IPS-11a (cell line): ENCODE data around the gene NBEAL2.
A peak's percentile ranks its signal among the peaks of the same experiment; 100 is the strongest.

Experiments used
- H3K4me3 ChIP-seq: one replicate; pipeline ENCODE4 v1.5.1; 2013; ENCODE audit warnings: low read depth, low read length, control low read depth

The NBEAL2 gene

DNA sequence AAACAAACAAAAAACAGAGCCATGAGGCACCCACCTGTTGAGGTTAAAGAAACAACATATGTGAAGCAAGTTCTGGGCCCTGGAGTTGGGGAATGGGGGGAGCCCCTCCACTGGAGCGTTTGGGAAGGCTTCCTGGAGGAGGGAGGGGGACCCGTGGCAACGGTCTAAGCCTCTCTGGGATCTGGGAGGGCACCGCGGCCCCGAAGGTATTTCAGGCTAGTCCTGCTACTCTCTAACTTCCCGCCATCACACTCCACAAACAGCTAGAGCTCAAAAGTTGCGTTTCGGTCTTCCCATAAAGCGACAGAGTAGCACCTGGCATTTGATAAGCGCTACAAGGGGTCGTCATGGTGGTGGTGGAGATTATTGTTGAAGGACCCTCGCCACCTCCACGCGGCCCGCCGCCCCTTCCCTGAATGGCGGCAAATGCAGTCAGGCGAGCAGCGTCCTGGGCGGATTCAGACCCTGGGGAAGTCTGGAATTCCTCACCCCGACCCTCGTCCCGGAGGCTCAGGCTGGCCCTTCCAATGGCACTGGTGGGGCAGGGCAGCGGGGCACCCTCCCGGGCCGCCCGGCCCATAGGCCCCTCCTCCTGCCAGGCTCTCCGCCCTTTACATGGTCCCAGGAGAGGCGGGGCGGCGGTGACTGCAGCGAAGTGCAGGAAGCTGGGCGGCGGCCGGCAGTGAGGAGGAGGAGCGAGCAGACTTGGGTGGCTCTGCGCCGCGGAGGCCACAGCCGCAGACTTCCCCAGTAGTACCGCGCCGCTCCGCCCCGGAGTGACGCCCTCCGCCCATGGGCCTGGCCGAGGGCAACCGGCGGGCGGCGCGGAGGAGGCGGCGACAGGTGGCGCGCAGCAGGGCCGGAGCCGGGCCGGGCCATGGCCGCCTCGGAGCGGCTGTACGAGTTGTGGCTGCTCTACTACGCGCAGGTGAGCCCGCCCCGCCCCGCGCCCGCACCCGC is at the start of gene NBEAL2:
NBEAL2 (plus strand) TSS at position 682 of the 960 bp plus-strand sequence; CDS start at position 878, 196 bp downstream.
- peak within 1 kb of the TSS; percentile 53 for H3K4me3 ChIP-seq

DNA sequence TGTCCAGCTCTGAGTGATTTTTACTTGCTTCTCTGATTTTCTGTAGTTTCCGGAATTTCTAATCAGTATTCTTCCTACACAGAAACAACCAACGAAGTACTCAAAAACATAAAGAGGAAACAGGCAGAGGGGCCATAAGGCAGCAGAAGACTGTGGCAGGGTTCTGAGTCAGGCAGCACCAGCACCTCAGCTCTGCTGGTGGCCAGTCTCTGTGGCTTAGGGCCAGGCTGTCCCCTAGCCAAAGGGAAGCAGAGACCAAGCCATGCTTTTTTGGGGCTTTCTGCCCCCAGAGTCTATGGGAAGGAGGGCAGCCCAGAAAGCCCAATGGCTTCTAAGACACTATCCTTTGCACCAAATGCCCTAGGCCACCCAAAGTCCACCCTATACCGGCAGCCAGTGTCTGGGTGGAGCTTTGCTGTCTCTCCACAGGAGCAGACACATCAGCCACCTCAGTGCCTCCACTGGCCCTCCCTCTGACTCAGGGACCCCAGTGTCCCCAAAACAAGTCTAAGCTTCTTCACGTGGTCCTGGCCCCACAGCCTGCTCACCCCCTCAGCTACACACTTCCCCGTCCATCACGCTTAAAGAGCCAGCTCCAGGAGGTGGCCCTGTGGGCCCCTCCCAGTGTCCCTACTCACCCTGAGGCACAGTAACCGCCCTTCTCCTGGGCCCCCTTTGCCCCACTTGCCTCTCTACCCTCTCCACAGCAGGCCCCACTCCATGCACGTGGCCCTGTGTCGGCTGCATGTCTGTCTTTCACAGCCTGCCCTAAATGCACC is 49.1 kb upstream of the NBEAL2 start:
- H3K4me3 ChIP-seq: no peak overlapping the region

DNA sequence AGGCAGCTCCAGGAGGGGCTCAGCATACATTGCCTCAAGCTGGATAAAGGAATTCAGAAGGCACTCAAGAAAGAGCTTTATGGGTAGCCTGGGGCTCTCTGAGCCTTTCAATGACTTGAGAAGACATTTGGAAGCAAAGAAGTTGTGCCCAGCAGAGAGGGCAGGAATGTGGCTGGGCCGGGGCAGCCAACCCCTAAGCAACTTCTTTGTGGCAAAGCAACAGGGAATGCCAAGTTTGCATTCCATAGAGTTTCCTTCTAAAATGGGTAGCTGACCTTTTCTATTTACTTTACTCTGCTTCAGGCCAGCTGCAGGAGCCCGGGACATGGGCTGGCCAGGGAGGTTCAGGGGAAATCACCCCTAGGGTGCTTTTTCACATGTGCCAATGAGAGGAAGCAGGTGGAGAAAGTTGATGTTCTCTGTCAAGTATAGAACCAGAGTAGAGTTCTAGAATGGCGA is 48.5 kb upstream of the NBEAL2 start:
- H3K4me3 ChIP-seq: no peak overlapping the region

- no peak overlapping the region for H3K4me3 ChIP-seq
Observed at GRCh38 chr3:46931631-46932331, 47.7 kb upstream of the NBEAL2 start.

DNA sequence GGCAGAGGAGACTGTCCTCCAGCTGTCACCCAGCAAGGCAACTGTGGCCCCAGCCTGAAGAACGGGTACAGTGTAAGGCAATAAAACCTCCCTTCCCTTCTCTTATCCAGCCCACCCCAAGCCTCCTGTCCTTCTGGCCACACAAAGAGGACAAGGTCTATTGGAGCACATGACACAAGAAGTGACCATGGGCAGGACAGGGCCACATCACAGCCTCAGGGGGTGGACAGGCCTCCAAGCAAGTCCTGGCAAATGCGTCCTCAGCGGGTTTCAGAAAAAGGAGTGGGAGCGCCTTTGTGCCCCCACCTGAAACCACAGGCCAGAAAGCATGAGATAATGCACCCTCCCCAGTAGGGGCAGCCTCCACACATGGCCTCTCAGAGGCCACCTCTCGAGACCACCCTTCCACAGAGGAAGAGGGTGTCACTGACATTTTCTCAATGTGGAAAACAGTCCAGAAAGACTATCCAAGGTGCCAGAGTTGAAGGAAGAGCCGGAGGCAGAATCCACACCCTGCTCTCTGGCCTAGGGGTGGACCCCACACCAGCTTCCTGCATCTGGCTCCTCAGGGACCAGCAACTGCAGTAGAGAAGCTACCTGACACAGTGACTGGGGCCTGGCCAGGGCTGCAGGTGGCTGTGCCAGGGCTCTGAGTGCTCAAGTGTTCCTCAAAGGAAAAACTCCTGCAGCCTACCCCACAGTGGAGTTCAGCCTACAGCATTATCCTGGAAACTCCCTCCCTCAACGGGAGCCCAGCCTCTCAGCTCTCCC is 46.8 kb upstream of the NBEAL2 start:
- H3K4me3 ChIP-seq: no peak overlapping the region

DNA sequence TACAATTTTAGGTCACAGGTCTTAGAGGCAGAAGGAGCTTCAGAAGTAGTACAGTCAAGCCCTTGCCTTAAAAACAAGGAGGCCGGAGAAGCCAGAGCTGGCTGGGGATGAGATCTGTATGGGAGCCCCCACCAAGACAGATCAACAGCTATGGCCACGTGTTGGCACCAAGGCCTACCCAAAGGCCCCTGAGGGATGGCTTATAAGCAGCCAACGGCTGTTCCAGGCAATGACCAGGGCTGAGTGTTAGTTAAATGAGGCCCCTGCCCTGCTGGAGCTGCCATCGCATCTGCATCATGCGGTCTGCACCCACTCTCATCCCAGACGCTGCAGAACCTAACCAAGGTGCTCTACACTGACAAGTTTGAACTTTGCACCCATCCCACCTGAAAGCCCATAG is 46.2 kb upstream of the NBEAL2 start:
- no peak overlapping the region for H3K4me3 ChIP-seq

DNA sequence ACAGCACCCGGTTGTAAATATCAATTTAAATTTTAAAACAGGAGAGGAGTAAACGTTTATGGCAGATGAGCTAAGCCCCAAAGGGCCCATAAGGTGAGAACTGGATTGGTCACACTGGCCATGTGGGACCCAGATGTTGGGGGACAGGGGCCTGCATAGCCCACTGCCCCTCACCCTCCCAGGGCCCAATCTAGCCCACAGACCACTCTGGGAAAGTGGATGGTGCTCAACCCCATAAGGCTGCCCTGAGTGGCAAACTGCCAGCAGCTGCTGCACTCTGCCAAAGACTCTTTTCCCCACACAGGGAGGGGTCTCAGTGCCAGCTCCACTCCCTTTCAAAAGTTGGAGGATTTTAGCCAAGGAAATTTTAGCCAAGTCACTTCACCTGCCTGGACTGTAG is 45.4 kb upstream of the NBEAL2 start:
- no peak overlapping the region for H3K4me3 ChIP-seq

DNA sequence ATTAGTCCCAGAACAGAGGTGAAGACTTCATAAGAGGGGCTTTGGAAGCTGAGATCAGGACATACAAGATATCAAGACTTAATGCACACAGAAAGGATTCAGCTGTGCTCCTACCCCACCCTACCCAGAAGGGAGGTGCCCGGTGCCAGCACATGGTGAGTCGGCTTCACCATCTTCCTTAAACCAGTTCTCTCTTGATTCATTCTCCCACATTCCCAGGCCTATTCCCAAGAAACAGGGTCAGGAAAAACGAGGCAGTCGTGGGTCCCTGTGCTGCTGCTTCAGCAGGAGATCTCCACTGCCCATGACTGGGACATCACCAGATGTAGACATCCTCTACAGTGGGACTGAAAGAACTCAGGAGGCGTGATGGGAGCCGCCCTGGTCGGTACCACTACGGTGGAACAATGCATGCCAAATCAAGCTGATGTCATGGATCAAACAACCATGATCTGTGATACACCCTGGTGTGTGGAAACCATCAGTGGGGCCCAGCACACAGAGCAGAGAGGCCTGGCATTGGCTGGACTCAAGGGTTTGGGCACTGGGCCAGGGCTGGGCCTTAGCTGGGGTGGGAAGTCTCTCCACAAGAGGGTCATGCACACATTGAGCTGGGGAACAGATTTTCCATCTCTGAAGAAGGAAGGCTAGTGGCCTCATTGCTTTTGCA is 44.8 kb upstream of the NBEAL2 start:
- no peak overlapping the region for H3K4me3 ChIP-seq

DNA sequence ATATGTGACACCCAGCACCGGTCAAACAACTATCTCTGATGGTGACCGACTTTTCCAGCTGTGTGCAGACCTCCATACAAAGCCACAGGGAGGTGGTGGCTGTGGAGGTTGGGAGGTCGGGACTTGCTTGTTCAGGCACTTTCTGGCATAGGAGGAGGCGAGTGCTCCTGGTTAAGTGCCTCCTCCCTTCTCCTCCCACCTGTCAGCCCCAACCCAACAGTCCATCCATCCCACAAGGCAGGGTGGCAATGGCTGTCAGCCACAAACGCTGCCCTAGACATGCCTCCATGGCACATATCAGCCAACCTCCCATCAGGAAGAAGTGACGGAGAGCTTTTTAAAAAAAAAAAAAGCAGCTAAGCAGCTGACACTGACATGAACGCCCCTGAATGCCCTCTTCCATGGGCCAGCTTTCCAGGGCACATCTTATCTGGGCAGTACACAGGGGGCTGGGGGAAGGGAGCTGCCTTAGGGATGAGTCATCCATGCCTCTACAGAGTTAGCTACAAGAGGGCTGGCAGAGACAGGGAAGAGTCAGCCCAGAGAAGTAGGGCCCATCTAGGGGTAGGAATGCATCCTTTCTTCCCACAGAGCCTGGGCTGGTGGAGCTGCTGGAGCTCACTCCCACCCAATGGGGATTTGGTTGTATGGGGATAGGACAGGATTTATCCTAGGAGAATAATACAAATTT is 44.2 kb upstream of the NBEAL2 start:
- no peak overlapping the region for H3K4me3 ChIP-seq

- H3K4me3 ChIP-seq: no peak overlapping the region
Observed at GRCh38 chr3:46935989-46936558, 43.4 kb upstream of the NBEAL2 start.

DNA sequence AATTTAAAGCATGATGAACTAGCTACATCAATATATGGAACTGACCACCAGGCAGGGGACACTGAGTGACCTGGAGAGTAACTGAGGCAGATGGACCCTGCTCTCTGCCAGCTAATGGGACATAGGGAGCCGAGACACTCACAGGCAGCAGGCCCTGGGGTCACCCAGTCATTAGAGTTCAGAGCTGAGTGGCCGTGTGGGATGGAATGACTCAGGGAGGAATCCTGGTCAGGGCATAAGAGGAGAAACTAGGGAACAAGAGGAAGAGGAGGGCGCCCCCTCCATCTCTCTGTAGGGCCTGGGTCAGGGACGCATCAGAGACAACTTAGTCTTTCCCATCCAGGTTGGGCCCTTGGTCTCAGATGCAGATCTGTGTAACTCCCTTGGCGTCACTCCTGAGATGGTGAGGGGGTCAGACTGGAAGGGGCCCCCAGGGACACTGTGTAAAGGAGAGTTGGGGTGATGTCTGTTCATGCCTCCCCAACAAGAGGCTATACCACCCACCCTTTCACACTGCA is 42.7 kb upstream of the NBEAL2 start:
- H3K4me3 ChIP-seq: no peak overlapping the region

DNA sequence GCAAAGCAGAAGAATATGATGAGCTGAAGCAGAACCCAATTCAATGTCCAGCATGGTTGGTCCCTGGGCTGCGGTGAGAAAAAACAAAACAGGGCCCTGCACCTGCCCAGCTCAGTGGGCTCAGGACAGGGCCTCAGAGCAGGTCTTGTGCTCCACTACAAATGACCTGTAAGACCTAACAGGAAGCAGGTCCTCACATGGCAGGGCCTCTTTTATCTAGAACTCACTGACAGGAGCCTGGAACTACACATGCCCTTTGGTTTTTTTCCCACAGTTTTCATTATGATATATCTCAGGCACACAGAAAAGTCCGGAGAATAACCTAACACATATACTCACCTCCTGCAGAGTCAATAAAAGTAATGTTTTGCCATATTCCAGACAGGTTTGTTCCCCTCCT is 41.3 kb upstream of the NBEAL2 start:
- no peak overlapping the region for H3K4me3 ChIP-seq

DNA sequence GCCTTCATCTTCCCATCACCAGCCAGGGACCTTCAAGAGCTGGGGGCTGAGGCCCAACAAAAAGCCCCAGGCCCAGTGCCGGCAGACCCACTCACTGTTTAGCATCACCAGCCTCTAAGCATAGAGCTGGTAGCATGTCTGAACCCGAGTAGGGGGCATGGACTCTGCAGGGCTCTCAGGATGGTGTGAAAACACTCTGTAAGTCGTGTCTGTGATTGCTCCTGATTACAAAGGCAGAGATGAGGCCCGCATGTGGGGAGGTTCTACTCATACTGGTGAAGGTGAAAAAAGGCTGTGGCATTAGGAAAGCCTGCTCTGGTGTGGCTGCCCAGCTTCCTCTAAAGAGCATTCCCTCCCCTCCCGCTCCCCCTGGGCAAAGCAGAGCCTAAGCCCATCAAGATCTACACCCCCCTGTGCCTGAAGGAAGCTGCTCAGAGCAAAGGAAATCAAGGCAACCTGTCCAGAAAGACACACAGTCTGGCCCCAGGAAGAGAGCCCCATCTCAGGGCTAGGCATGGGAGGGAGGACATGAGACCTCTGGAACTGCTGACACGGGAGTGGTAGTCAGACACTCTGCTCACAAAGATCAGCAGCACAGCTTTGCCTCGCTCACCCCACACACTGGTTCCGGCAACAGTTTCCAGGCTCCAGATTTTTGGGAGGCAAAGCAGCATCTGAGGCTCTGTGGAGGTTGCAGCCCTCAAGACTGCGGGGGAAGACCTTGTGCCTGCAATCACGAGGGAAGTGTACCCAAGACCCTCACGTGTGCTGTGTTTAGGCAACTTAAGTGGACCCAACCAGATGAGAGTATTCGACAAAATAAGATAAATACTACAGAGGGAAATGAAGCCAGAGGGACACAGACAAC is 39.7 kb upstream of the NBEAL2 start:
- no peak overlapping the region for H3K4me3 ChIP-seq

DNA sequence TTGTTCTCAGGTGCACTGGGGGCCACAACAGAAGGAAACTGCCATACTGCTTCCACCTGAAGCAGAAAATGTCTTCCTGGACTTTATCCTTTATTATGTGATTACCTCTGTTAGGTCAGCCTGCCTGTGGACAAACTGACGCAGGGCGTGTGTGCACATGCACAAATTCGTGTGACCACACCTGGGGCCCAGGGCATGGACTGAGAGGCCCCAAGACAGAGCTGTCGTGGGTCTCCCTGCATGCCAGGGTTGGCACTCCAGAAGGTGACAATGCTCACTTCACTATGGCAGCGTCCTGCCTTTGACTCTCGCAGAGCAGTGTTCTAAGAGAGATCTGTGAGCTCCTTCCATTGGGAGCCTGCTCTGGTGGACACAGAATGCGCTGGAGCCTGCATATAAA is 37.4 kb upstream of the NBEAL2 start:
- H3K4me3 ChIP-seq: no peak overlapping the region

GRCh38 chr3:46942481-46943236 is 36.8 kb upstream of the NBEAL2 start:
- no peak overlapping the region for H3K4me3 ChIP-seq

DNA sequence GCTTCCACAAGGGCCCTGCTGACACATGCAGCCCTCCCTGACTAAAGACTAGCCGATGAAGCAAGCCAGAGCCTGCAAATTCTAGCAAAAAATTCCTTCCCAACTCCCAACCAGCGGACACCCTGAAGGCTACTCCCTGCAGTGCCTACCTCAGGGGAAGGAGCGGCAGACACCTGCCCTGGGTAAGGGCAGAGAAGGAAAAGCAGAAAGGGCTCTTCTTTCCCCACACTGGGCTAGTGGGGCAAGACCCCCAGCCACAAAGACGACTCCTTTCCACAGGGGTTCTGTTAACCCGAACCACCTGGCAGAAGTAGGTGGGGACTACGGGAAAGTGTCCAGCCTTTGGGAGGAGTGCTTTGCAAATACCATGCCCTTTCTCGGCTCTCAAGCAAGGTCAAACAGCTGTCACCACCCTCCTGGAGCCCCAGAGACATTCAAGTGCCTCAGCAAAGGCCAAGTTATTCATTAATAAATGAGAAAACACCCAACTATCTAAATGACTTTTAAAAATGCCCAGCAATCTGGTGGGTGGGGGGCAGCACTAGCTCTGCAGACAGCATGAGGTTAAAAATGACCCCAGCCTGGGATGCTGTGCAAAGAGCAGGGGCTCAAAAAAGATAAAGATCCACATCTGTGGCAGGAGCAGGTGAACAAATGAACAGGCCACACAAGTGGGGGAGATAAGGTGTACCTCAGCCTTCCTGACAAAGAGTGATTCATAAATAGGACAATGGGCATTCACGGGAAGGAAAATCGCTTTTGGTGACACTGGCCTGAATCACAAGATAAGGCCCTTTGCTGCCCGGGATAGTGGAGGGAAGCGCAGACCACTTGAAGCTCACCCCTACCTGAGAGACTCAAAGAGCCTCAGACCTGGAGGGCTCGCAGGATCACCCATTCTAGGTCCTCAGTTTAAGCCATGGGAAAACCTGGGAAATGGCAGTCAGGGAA is 36.0 kb upstream of the NBEAL2 start:
- no peak overlapping the region for H3K4me3 ChIP-seq
